Colon (tissue), 2 donors: ENCODE results near the gene PPP2R2C.

Source experiments
- FAIRE-seq: peaks from 2 replicates; lab custom pipeline; 2012; peaks lifted over from hg19 to GRCh38; lab: Jason Lieb, UNC
- donor health status: control.
- donor health status: control.

The PPP2R2C gene

DNA sequence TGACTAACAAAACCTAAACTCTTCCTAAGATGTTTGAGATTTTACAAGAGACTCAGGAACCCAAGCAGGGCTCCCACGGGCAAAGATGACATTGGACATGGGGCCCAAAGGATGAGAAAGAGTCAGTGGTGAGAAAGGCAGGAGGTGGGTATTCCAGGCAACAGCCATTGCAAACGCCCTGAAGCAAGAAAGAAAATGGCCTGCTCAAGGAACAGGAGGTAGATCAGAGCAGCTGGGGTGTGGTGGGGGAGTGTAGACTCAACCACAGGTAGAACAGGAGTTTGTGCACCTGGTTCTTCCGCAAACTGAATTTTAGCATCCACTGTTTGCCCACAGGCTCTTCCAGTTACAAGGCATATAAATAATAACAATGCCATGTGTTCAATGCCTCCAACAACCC is 3.3 kb downstream of the PPP2R2C start:
- no peak for FAIRE-seq

DNA sequence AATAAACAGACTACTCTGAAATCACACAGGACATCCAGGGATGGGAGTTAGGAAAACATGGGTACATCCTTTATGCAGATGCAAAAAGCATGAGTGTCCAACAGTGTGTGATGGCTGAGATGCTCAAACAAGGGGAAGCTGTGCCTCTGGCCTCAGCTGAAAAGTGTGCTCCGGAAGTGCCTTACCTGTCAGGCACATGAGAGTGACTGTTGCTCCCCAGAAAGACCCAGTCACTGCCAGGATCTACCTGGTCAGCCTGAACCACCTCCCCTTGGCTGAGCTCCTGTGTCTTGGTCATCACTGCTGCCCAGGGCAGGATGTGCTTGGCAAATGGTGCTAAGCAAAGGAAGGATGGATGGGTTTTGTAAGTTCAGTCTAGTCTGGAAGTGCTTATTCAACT is 4.0 kb downstream of the PPP2R2C start:
- FAIRE-seq: no peak

DNA sequence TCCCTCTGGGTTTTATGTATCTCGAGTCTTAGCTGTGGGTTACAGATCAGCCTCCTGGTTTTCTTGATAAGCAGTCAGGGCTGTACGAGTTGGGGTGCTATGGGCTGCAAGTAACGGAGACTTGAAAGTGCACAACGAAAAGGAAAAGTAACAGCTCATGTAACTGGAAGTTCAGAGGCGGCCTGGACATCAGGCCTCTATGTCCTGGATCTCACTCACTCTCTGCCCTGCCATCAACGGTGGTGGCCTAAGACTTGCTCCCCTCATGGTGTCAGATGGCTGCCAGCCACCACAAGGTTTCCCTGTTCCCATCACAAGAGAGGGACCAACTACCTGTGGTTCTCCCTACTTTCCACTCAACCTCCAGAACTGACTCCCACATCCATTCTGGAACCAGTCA is 4.8 kb downstream of the PPP2R2C start:
- FAIRE-seq: no peak

DNA sequence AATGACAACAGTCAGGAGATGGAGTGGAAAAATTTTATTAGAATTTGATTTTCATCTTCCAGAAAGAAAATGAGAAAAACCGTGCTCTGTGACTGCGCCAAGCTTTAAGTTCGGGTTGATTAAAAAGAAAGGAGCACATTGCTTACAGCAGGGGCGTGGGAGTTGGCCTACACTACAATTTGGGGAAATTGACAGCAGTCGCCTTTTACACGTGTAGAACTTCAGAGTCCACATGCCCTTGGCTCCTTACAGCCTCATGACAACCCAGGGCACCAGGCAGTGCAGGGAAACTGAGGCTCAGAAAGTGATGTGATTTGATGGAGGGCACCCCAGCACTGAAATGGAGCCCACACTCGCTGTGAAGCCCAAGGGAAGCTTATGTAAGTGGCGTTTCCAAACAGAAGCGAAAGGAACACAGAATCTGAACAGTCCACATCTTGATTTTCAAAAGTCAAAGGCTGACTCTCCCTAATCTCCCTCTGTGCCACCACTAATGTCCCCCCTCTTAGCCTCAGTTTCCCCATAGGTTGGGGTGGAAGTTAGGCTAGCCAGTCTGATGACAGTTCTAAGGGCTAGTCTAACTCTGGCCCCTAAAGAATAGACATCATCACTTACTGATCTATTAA is 5.5 kb downstream of the PPP2R2C start:
- FAIRE-seq: no peak

DNA sequence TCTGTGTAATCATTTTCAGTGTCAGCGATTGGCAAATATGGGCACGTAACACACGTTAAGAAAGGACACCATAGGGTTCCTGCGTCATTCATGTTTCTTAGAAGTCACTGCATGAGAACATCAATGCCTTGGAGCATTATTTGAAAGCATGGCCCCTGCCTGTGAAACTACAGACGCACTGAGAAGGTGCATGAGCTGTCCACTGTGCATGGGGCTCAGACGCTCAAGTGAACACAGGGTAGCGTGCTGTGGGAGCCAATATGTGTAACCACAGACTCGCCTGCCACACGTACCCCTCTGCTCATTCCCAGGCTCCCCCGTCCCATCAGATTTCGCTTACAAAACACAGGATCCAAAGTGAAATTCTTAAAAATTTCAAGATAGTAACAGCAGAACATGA is 6.5 kb downstream of the PPP2R2C start:
- FAIRE-seq: no peak

DNA sequence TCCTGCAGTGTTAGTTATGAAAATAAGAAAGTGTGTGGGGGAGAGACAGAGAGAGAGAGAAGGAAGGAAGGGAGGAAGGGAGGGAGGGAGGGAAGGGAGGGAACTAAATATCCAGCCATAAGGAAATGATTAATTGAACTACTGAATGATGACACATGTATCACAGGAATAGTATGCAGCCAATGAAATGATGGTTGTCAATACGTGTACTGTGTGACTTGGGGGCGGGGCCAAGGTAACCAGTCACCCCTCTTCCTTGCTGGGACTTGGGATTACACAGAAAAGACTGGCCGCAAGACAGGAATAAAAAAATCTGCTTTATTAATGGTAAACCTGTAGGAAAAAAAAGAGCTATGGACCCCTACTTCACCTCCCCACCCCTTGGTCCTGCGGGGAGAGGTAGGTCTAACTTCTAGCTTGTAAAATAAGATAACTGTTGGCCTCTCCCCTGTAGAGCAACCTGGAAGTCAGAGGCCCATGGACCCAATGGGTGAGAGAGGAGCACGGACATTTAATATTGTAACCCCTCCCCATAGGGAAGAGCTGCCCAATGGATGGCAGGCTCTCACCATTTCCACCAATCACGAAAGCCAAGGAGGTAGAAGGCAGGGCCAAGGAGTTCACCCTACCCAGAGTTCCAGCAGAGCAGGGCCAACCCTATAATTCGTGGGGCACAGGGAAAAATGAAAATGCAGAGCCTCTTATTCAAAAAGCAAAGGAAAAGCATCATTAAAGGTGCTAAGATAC is 7.4 kb downstream of the PPP2R2C start:
- FAIRE-seq: no peak

DNA sequence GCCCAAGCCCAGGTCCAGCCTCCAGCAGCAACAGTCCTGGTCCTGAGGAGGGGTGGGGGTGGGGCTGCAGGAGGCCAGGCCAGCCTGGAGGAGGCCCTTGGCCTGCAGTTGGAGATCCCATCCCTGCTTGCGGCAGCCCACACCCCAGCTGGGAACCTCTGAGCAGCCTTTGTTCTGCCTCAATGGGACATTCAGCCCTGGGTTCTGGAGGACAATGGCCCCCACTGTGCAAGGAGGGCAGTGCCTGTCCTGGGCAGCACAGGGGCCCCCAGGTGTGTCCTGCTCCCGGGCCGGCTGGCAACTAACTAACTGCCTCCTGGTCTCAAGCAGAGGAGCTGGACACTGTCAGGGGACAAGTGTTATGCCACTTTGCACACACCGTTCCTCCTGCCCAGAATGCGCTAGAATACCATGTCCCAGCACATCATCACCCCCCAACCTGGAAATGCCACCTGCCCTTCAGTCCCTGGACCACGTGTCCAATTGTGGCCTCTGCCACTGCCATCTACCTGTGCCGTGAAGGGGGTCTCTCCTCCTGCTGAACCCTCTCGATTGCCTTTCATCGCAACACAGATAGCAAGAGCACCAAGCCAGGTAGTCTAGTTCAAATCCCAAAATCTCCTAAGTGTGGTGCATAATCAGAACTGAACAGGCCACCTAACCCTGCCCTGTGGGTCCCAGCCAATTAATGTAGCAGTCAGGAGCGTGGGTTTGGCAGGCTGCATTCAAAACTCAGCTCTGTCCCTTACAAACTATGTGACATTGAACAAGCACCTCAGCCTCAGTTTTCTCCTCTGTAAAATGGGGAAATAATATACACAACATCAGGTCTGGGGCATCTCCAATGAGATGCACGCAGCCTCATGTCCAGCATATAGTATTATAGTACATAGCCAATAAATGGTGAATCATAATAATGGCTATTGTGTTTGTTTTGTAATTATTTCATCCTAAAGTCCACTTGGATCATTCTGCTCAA is 8.8 kb downstream of the PPP2R2C start:
- FAIRE-seq: no peak

DNA sequence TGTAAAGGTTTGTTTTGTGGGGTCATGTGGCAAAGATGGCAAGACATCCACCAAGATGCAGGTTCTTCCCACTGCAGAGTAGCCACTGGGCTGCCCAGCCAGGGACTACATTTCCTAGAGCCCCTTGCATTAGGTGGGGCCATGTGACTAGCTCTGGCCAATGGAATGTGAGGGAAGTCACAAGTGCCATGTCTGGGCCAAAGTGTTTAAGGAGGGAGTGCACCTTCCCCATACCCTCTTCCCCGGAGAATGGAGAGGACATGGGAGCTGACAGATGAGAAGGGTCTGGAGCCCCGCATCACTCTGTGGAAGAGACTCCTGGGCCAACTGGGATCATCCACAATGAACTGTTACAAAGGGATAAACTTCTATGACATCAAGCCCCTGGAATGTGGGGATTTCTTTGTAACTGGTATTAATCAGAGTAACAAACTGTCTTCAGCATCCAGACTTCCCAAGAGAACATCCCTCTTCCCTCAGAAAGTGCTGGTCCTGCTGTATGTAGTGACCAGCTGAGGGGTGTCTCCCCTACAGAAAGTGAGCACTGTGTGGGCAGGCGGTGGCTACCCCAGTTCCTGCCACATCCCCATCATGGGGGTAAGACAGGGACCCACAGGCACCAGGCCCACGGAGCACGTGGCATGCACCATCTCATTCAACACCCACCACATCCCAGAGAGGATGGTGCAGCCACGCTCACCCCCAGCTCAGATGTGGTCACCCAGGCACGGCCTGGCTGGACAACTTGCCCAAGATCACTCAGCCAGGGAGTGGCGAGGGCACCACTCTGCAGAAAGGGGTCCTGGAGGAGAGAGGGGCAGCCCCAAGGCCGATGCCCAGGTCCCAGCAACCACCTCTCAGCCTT is 10.9 kb downstream of the PPP2R2C start:
- FAIRE-seq: no peak

DNA sequence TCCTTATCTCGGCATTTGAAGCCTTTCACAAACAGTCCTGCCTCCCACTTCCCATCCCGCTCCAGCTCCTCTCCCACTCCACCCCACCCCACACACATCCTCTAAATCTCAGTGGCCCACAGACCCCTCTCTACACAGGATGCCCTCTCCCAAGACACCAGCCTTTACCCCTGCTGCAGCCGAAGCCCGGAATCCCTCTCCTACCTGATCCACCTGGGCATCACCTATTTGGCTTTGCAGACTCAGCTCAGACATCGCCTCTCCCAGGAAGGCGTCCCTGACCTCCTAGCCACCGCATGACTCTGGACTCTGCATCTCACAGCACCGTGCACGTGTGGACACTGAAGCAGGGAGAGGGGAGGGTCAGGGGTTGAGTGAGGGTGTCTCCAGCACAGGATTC is 11.5 kb downstream of the PPP2R2C start:
- no peak for FAIRE-seq

DNA sequence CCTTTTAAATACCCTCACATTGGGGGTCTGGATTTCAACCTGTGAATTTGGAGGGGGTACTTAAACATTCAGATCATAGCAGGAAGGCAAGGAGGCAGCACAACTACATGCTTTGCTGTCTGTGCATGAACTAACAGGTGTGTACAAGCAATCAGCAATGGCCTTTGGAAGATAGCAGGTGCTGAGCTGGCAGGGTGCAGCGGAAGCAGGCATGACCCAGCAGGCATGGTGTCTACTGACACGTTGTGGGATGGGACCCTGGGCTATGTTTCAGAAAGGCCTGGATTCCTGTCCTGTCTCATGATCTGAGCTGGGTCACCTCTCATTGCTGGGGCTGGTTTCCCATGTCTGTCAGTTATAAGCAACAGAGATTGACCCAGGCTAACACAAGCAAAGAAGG is 13.9 kb downstream of the PPP2R2C start:
- no peak for FAIRE-seq

DNA sequence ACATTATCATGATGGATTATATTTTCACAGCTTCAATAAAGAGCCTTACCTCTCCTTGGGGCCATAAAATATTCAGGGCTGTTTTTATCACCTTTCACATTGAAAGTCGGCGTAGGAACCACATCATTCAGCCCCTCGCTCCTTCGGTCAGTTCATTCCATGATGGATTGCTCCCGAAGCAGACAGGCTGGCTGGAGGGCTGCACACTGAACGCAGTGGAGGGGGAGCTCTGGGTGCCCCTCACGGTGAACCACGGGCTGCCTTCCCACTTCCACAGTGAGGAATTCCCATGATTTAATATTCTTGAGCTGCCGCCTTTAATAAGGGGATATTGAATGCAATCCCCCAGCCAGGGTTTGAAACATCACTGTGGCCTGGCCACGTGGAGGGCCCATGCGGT is 16.0 kb downstream of the PPP2R2C start:
- FAIRE-seq: no peak

DNA sequence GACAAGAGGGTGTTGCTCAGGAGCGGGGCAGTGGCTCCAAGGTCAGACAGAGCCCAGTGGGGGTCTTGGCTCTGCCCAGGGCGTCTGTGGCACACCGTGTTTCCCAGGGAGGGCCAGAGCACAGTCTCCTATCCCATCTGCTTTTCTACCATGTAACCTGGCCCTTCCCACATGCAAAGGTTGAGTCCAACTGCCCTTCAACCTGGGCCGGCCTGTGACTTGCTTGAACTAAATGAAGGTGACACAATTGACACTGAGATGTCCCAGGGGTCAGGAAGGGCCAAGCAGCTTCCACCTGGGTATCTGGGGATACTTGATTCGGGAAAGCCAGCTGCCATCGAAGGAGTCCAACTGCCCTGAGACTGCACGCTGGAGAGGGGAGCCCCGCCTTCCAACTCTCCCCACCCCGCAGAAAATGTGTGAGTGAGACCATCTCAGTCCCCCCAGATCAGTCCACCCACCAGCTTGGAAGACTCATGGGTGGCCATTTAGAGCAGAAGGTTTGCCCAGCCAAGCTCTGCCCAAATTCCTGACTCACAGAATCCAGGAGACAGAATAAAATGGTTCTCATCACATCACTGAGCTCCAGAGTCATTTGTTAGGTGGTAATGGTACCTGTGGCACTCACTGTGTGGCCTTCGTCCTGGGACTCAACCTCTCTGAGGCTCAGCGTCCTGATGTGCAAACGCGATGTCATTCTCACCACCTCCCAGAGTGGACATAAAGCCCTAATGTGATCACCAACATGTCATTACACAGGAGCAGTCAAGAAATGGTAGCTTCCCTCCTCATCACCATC is 18.1 kb downstream of the PPP2R2C start:
- FAIRE-seq: no peak

DNA sequence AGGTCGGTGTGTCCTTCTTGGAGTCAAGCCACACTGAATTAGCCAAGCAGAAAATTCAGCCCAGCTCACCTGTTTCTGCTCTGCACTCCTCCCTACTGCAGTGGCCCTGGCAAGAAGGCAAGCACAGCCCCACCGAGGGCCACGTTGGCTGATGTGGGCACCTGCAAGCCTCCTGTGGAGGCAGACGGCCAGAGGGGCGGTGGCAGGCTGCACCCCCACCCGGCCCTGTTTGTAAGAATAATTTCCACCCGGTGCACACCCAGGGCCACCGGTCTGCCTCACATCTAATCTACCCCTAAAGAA is 18.8 kb downstream of the PPP2R2C start:
- FAIRE-seq: no peak

DNA sequence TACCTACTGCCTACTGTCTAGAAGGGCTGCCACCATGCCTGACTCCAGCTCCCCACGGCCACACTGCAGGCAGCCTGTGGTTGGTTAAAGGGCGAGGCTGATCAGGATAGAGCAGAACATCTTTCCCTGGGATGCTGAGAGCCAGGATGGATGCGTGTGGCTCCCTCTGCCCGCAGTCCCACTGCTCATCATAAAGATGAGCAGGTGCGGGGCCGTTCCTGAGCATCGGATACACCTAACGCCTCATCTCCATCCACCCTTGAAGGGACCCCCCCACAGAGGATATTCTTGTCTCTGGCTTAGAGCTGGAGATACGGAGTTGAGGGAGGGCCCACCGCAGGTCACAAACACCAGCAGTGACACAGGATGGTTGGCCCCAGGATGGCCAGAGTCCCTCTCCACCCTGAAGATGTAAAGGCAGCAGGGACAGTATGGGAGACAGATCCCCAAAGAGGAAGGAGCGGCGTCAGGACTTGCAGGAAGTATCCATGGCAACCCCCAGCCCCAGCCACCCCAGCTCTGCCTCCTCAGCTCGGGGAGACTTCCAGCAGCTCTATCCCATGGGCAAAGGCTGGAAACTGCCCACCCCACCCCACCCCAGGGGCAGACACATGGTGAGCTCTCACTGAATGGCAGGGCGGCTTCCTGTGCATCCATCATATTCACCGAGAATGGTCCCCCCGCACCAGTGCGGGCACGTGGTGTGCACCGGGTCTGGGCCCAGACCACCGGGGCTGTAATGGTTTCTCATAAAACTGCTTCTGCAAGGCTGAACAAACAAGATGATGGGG is 19.3 kb downstream of the PPP2R2C start:
- no peak for FAIRE-seq

DNA sequence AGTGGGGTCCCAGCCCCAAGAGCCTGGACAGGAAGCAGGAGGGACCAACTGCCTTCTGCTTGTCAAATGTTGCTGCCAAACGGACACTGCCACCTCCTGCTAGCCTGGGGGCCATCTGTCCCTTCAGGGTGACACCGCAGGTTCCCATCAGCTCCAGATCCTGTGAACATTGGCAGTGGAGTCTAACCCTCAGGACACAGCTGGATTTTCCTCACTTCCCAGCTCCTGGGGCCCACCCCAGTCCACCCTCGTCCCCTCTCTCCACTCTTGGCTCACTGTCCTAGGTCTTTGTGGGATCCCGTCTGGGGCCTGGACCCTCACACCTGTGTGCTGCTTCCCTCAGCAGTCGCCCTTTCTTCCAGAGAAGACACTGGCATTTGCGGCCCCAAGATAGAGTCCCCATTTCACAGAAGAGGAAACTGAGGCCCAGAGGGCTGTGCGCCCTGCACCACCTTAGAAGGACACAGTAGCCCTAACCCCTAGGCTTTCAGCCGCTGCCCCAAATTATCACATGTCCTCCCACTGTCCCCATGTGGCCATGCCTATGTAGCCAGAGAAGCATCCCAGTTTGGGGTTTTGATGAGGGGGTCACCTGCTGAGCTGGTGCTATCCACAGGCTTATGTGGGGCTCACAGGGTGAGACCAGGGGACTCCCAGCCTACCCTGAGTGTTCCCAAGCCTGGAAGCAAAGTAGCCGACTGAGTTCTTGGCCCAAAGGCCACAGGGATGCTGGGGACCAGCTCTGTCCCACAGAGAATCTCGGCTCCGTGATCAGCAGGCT is 20.1 kb downstream of the PPP2R2C start:
- FAIRE-seq: no peak

DNA sequence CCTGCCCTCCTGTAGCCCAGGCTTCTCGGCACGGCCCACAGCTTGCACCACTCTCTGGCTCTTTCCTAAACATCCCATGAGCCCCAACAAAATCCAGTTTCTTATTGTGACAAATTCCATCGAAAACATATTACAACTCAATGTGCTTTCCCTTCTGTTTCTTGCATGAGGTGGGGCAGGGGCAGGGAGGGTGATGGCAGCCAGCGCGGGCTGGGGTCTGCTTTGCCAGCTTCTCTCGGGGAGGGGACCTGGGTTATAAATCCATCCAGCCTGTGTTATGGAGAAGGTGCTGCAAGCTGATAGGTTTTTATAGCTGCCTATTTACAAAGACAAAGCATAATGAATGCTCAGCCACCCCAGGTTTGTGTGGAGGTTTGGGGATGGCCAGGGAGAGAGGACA is 21.1 kb downstream of the PPP2R2C start:
- no peak for FAIRE-seq

DNA sequence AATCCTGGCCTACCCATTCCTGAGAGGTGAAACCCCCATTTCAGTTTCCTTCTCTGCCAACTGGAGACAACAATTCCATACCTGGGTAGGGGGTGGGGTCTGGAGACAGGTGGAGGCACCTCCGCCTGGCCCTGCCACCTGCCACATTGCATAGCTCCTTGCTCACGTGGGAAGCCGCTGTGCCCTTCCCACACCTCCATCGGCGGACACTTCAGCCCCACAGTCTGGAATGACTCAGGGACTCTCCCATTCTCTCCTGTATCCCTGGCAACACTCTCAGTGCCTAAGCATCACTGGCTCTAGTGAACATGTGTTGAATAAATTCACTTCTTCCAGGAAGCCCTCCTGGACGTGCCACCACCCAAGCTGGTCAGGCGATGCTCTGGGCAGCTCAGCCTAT is 21.7 kb downstream of the PPP2R2C start:
- FAIRE-seq: no peak

DNA sequence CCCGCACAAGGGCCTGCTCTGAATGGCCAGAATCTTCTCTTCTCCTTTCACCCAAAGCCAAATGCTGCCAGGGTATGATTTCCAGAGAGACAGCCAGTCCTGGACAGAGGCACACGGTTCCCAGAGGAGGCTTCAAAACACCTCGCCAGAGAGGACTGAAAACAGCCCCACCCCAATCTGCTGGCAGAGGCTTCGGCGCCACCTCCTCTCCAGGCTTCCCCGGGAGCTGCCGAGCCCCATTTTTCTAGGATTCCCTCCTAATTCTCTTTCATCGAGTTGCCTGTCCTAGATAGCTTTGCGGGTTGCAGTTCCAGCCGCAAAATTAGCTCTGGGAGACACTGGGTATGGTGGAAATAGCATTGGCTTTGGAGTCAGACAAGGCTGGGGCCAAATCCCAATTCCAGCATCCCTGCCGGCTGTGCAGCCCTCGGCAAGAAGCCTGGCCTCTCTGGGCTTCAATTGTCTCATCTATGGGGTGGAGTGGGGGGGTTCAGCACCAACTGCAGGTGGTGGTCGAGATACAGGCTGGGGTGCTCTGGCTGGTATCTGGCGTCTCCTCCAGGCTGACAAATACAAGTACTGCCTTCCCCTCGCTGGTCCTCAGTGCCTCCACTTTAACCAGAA is 22.6 kb downstream of the PPP2R2C start:
- FAIRE-seq: no peak

DNA sequence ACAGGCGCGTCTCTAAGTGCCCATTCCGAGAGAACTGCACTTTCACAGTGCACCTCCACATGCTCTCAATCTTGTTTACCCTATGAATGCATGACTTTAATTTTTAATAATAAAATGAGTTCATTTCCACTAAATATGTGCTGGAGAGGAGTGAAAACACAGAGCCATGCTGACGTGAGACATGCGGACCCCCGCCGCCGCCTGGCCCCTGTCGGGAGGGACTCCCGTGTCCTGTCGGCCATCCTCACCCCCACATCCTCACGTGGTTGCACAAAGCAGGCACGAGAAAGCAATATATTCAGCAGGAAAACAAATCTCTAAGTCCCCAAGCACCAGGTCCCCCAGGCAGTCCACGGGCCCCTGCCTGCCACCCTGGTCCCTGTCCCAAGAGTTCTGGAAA is 23.1 kb downstream of the PPP2R2C start:
- FAIRE-seq: no peak
